NCI-H2196 treated with DMSO at 0.1 percent for 48 hours (cell line): ENCODE data around the gene CFAP68.
A peak's percentile ranks its signal among the peaks of the same experiment; 100 is the strongest.

Experiments
- DNase-seq: peaks from one replicate; lab custom pipeline; 2025; ENCODE audit not compliant: unreplicated experiment; lab: John Stamatoyannopoulos, UW

CFAP68 gene

DNA sequence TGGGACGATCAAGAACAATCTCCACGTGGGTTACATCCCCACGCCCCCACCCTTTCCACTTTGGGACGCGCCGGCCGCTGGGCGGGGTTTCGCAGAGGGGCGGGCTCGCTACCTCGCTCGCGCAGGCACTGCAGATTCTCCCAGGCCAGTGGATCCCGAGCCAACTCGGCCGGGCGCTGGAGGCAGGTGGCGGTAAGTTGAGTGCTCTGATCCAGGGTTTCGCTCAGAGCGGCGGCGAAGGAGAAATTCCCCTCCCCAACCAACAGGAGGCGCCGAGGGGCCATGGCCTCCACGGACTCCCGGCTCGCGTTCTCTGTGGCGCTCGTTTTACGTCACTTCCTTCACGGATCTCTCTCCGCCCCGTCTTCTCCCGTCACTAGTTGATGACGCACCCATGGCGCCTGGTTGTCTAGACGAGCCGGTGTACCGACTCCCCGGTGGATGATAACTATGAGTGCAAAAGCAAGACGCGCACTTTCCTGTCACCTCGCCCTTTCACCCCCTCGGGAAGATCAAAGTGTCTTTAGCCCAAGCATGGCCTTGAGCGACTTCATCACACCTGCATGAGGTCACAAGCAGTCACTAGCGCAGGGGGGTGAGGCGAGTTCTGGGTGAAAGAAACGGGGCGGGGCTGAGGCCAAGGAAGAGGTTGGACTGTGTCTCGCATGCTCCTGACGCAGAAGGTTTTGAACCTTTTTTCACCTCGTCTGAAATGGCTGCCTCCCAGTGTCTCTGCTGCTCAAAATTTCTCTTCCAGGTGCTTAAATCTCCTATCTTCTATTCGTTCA is at the start of gene CFAP68, which contains the start of gene FDXACB1:
TSS of gene CFAP68 (plus strand) at position 693 of the 788 bp plus-strand sequence. CDS start at position 713, 20 bp downstream.
TSS of gene FDXACB1 (minus strand) at position 317 of the 788 bp plus-strand sequence. CDS start at position 284, 33 bp downstream.
- DNase-seq, result peak; percentile 97

DNA sequence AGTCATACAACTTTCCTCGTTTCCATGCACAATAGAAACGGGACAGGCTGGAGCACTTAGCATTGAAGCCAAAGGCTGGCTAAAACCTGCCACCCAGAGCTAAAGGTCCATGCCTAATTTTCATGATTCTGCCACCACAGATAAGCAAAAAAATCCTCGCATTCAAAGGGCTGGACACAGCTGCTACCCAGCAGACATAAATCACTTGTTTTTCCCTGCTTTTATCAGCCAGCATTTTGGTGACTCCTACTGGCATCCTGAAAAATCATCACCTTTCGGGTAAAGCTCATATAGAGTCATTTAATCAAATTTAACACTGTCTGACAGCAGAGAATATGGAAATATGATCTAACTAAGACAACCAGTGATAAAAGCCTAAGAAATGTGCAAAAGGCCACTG is 45.8 kb upstream of the CFAP68 start:
- DNase-seq, result no peak

GRCh38 chr11:111834432-111835163 is 44.7 kb upstream of the CFAP68 start:
- no peak for DNase-seq

DNA sequence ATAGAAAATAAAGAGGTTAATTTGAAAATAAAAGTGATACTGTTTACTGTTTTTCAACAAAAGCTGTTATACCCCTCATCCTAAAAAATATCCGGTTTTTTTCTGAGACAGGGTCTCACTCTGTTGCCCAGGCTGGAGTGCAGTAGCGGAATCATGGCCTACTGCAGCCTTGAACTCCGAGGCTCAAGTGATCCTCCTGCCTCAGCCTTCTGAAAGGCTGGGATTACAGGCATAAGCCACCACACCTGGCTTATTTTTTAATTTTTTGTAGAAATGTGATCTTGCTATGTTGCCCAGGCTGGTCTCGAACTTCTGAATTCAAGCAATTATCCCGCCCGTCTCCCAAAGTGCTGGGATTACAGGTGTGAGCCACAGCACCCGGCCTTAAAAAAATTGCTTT is 43.7 kb upstream of the CFAP68 start:
- no peak for DNase-seq

DNA sequence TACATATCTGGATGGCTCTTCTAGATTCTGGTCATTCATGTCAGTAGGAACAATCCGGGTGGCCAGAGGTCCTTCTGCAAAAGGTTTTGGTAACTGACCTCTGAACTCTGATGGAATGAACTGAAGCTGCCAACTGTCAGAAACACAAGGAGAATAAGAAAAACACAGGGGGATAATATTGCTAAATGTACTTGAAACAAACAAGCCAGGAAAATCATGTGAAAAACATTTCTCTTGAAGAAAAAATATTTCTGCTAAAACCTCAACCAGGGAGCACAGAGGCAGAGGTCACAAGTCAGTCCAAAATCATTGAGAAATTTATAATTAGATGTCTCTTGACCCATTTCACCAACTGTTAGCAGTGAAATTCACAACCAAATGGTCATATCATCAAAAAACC is 43.2 kb upstream of the CFAP68 start:
- DNase-seq, result no peak

- no peak for DNase-seq
Observed at GRCh38 chr11:111836721-111837120, 42.6 kb upstream of the CFAP68 start.

DNA sequence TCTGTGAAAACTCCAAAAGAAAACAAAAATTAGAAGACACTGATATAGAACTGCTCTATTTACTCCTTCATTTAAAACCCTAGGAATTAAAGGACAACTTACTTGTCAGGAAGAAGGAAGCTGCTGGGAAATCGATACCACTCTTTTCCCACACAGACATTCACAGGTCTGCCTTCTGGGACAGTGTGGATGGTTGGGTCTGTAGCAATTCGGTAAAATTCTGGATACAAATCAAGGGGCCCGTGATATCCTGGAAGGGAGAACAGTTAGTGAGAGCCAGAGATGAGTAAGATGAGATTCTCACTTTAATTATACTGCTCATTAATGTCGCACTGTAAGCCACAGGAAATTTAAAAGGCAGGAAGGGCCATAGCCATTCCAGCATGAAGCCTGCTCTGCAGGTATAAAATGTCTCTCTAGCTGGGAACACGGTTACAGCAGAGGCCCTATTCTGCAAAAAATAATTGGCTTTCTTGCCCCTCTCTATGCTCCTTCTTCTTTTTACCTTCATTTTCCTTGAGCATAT is 41.9 kb upstream of the CFAP68 start:
- no peak for DNase-seq

DNA sequence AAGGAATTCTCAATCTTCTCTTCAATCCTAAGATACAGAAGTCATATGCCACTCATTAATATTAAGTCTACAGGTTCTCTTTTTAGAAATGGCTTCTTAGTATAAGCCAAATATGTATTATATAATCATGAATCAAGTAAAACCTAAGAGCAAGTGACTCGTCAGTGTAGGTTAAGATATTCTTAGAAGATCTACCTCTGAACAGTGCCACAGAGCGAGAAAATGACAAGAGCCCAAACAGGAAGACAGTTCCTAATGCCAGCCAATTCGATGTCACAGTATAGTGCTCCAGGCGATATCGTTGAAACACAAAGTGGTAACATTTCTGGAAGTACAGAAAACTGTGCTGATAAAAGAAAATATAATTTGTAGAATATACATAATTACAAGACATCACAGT is 41.3 kb upstream of the CFAP68 start:
- no peak for DNase-seq

DNA sequence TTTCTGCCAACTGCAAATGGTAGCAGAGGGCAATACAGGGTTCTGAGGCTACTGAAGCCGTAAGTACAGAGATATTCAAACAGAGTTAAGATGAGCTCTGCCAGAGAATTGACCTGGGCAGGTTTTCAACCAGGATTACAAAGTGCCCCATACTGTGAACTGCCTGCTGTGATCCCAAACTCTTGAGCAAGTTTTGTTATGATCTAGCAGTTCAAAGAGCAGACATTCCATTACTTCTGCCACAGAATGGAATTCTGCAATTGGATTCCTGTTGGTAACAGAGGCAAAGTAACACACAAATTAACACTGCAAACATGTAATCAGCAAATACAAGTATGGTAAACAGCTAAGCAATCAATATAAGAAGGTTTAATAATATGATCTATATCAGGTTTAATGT is 39.2 kb upstream of the CFAP68 start:
- no peak for DNase-seq

DNA sequence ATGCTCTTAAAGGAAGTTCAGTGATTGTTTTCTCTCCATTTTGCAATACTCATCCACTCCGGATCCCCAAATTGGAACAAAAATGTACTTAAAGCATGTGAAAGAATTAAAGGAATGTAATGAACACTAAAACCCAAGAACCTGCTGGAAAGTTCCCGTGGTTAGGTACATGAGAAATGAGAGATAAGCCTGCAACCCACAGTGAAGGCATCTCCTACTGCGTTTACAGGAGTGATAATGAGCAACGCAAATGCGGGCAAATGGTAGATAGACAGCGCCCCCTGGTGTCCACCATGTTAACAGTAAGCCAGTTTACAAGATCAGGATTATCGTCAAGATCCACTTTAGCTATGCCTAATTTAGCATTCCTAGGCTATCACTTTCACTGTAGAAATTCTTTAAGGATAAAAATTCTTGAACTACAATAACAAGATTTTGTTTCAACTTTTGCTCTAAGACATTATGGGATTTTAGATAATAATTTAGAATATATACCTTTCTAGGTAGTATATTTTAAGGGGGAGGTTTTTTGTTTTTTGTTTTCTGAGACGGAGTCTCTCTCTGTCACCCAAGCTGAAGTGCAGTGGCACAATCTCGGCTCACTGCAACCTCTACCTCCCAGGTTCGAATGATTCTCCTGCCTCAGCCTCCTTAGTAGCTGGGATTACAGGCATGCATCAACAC is 37.8 kb upstream of the CFAP68 start:
- DNase-seq, result peak; percentile 53

DNA sequence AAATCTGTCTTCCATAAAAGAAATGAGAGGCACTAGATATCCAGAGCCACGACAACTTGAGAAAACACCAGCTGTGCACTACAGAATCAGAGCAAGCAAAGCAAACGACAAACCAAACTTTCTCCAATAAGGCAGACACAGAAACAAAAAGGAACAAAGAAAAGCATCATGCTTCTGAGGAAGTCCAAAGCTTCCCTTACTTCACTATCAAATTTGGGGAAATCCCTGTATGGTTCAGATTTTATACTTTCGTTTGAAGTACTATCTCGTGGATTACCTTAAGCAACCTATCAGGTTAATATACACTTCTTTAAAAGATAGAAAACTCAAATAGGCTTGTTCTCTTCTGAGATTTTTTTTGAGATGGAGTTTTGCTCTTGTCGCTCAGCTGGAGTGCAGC is 35.7 kb upstream of the CFAP68 start:
- no peak for DNase-seq

DNA sequence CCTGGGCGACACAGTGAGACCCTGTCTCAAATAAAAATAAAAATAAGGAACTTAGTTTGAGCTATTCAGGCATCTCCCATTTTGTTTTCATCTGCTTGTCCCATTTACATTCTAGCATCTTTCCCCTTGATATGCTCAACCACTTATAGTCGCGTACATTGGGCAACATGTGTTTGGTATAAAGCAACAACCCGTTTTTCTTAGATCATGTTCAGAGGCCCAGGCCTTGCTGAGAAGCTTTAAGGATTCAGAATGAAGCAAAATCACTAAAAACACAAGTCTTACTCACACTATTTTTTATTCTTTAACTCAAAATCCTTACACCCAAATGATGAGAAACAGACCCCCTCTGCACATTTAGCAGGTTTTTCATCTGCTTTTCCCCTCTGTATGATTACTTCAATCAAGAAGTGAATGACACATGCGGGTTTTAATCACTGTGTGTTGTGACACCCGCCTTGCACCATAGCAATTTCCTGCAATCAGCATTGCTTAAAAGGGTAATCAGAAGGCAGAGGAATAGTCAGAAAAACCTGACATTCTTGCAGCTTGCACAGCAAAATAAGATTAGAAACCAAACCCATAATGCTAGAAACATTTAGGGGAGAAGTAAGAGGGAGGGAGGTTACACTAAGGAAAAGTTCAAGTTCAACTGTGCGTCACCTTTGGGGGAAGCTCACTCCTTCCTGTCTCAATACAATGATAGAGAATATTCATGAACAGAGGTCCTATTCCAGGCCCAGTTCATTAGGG is 33.9 kb upstream of the CFAP68 start:
- no peak for DNase-seq

GRCh38 chr11:111846063-111846462 is 33.3 kb upstream of the CFAP68 start:
- no peak for DNase-seq

DNA sequence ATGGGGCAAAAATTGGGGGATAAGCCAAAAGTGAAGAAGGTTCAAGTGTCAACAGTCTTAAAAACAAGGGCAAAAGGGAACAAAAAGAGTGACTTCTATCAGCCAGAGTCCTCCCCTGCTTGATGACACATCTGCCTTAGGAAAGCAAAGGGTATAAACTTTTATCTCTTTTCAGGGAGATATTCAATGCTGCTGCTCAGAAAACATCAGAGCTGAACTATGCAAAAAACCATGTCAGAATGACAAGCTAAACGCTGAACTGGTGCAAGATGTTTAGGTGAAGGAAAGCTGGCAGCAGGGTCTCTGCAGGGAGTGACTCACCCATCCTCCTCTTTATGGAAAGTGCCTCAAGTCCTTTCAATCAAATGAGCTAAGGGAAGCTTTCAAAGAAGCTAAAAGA is 32.7 kb upstream of the CFAP68 start:
- DNase-seq, result no peak

- no peak for DNase-seq
Observed at GRCh38 chr11:111849631-111850030, 29.7 kb upstream of the CFAP68 start.

- no peak for DNase-seq
Observed at GRCh38 chr11:111851067-111851466, 28.3 kb upstream of the CFAP68 start.

GRCh38 chr11:111851636-111852035 is 27.7 kb upstream of the CFAP68 start:
- DNase-seq, result no peak

GRCh38 chr11:111852103-111852502 is 27.2 kb upstream of the CFAP68 start:
- DNase-seq, result no peak

DNA sequence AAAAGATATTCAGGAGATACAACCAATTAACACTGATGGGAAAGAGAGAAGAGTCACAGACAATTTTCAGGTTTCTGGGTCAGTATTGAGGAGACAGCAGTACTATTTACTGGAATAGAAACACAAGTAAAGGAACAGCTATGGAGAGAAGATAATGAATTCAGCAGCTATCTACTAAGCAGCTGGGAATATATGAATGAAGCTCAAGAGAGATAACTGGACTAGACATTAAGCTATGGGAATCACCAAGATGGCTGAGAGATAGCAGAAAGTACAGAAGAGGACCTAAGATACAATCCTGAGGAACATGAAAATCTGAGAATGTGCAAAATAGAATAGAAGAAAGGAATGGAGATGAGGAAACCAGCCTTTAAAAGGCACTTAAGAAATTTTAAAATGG is 23.8 kb upstream of the CFAP68 start:
- DNase-seq, result no peak

GRCh38 chr11:111860257-111860656 is 19.1 kb upstream of the CFAP68 start:
- DNase-seq, result no peak

DNA sequence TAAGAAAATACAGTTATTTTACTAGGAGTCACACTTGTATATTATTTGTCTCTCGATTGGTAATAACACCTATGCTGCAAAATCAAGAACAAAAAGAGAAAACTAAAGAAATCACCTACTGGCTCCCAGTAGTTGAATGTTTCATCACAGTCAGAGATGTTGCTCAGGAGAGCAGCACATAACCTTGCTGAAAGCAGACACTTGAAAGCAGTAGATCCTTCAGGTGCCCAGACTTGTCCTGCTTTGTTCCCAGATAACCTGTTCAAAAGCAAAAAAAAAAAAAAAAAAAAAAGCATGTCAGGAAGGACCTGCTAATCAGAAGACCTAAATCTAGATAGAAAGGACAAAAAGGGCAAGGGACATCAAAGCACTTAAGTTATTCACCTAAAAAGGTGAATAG is 9.2 kb upstream of the CFAP68 start:
- no peak for DNase-seq
